PFSK-1 (cell line): Measurements from ENCODE around the gene ECE1.

ENCODE experiments used
- FOXP2 ChIP-seq: optimal IDR thresholded peaks from 2 replicates; pipeline ENCODE3; 2011; ENCODE audit warnings: borderline replicate concordance, control low read depth, inconsistent platforms; ENCODE audit not compliant: insufficient read depth; ENCODE audit errors: extremely low read length, extremely low read depth
- POLR2AphosphoS5 ChIP-seq: IDR thresholded peaks from 2 replicates; pipeline ENCODE4 v1.6.1; 2012; ENCODE audit warnings: low read depth, mild to moderate bottlenecking, control low read depth, low read length, moderate library complexity
- SIN3A ChIP-seq: IDR thresholded peaks from 2 replicates; pipeline ENCODE4 v1.6.1; 2012; ENCODE audit warnings: mild to moderate bottlenecking, low read length, moderate library complexity, borderline replicate concordance; ENCODE audit not compliant: insufficient read depth
- TAF1 ChIP-seq: IDR thresholded peaks from 2 replicates; pipeline ENCODE4 v1.6.1; 2012; ENCODE audit warnings: low read length, control low read depth, borderline replicate concordance; ENCODE audit not compliant: insufficient read depth
- TF ChIP-seq, protein P1 (sequence below), 2 experiments: IDR thresholded peaks; 2 replicates each; pipeline versions ENCODE4 v1.6.1 to v1.8.0; 2011 to 2012; ENCODE audit warnings: low read depth in 2 of 2, low read length in 2 of 2, control low read depth in 1 of 2, inconsistent platforms in 1 of 2, mild to moderate bottlenecking in 1 of 2, moderate library complexity in 1 of 2; ENCODE audit not compliant: insufficient read depth in 1 of 2

Gene ECE1

DNA sequence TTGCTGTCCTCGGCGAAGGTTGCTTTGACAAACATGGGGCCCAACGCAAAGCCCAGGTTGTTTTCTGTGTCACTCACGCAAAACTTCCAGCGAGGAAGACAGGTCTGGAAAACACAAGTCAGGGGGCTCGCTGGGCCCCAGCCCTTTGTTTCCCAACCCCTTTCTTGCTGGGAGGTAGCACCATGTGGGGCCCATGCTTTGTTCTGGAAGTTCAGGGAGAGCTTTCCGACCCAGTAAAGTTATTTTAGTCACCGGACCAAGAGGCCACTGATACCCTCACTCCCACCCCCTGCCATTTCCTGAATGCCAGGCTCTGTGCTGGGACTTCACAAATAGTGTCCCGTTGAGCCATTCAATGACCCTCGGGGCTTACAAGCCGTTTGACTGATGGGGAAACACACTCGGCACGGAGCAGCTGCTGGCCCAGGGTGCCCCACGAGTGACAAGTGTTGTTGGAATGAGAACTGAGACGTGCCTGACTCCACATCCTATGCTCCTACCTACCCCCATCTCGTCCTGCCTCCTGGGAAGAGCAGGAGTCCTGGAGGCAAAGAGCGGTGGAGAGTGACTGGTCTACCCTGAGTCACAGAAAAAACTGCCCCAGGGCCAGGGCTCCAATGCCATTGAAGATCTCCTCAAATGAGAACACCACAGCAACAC is 52.0 kb downstream of the ECE1 start:
- no peak for TF ChIP-seq TAF1
- TF ChIP-seq FOXP2, result no peak

DNA sequence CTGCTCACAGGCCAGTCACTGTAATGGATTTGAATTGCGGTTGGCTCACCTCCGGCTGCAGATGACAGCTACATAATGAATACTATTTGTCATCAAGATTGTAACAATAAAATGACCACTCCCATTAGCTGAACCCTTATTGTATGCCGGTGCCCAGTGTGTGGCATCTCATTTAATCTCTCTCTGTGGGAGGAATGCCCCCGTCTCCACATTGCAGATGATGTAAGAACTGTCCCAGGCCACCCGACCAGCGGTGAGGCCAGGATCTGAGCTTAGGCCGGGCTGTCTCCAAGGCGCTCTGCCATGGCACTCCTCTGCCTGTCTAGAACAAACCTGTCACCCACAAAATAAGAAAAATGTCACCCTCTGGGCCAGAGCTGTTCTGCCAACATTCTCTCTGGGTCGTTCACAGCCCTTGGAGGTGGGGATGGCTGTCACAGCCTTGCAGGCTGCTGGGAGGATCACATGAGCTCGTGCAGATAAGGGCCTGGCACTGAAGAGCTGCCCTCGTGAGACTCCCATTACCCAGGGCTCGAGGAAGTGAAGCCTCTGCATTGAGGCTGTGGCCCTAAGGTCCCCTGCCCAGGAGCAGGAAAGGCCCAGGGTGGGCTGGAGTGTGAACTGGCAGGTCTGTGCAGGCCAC is 52.7 kb downstream of the ECE1 start:
- no peak for TF ChIP-seq TAF1
- TF ChIP-seq, protein P1, sequence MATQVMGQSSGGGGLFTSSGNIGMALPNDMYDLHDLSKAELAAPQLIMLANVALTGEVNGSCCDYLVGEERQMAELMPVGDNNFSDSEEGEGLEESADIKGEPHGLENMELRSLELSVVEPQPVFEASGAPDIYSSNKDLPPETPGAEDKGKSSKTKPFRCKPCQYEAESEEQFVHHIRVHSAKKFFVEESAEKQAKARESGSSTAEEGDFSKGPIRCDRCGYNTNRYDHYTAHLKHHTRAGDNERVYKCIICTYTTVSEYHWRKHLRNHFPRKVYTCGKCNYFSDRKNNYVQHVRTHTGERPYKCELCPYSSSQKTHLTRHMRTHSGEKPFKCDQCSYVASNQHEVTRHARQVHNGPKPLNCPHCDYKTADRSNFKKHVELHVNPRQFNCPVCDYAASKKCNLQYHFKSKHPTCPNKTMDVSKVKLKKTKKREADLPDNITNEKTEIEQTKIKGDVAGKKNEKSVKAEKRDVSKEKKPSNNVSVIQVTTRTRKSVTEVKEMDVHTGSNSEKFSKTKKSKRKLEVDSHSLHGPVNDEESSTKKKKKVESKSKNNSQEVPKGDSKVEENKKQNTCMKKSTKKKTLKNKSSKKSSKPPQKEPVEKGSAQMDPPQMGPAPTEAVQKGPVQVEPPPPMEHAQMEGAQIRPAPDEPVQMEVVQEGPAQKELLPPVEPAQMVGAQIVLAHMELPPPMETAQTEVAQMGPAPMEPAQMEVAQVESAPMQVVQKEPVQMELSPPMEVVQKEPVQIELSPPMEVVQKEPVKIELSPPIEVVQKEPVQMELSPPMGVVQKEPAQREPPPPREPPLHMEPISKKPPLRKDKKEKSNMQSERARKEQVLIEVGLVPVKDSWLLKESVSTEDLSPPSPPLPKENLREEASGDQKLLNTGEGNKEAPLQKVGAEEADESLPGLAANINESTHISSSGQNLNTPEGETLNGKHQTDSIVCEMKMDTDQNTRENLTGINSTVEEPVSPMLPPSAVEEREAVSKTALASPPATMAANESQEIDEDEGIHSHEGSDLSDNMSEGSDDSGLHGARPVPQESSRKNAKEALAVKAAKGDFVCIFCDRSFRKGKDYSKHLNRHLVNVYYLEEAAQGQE (IDR thresholded peaks at IDR 0.05; ENCODE audit: insufficient read depth in 1 of 2, low read depth in 2 of 2, low read length in 2 of 2), result no peak
- TF ChIP-seq FOXP2, result no peak
- TF ChIP-seq SIN3A, result no peak
- TF ChIP-seq POLR2AphosphoS5, result no peak

DNA sequence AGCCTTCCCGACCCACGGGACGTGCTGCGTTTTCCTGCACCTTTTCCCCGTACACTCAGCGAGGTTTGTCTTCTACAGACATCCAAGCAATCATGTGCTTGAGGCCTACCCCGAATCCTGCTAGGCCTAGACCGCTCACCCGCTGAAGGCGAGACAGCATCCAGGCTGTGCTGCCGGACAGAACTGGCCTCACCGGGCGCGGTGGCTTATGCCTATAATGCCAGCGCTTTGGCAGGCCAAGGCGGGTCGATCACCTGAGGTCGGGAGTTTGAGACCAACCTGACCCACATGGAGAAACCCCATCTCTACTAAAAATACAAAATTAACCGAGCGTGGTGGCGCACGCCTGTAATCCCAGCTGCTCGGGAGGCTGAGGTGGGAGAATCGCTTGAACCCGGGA is 54.1 kb downstream of the ECE1 start:
- TF ChIP-seq, protein P1 (IDR thresholded peaks at IDR 0.05; ENCODE audit: insufficient read depth in 1 of 2, low read depth in 2 of 2, low read length in 2 of 2), result no peak
- TF ChIP-seq FOXP2 (no peak), TAF1 (no peak), POLR2AphosphoS5 (no peak), SIN3A (no peak)

DNA sequence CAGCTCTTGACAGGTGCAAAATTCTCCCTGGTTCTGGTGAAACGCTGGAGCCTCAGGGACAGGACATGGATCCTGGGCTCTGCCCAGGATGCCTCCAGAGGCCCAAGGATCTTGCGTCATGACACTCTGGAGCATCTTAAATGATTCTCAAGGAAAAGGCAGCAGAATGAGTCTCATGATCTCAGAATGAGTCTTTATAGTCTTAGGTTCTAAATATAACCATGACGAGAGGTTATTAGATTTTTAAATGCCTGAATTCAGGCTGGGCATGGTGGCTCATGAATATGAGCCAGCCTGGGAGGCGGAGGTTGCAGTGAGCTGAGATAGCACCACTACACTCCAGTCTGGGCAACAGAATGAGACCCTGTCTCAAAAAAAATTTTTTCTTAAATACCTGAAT is 55.5 kb downstream of the ECE1 start:
- TF ChIP-seq POLR2AphosphoS5, result no peak
- no peak for TF ChIP-seq SIN3A
- TF ChIP-seq TAF1, result no peak
- TF ChIP-seq FOXP2, result no peak
- TF ChIP-seq, protein P1 (IDR thresholded peaks at IDR 0.05; ENCODE audit: insufficient read depth in 1 of 2, low read depth in 2 of 2, low read length in 2 of 2), result no peak

DNA sequence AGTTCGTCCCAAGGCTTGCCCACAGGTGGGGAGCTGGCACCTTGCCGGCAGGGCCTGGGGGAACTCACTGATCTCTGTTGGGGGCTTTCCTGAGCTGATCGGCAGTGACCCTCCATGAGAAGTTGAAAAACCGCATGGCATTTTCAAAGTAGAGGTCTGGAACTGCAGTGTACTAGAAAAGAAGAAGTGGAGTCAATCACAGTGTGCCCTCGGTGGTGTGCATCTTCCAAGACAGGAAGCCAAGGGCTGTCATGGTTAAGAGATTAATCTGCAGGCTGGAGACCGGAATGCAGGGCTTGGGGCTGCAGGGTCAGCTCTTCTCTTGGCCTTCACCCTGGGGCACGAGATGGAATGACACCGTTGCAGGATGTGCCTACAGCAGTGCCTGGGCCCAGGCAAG is 56.8 kb downstream of the ECE1 start:
- TF ChIP-seq TAF1 (no peak), POLR2AphosphoS5 (no peak), FOXP2 (no peak)
- TF ChIP-seq, protein P1 (IDR thresholded peaks at IDR 0.05; ENCODE audit: insufficient read depth in 1 of 2, low read depth in 2 of 2, low read length in 2 of 2), result no peak
